OCI-LY7 (cell line): ENCODE measurements around the gene ZBTB49. TPM values are rescaled to one million over a fixed set of nuclear protein-coding genes. Genes with fewer than 3 reads are reported as not detected.
A peak's percentile ranks its signal among the peaks of the same experiment; 100 is the strongest.

Source experiments
- BruUV-seq: library from RNA; stranded (reverse); fragments of 400-500 nt; replicated peaks from 2 replicates; lab custom pipeline; 2021; lab: Mats Ljungman, UMichigan
- CTCF ChIA-PET: fragments of 300-600 bp; sonication (Branson Sonifier 250); formaldehyde crosslinking; loops from one replicate; lab custom pipeline; 2022; ENCODE audit warnings: antibody characterized with exemption; ENCODE audit not compliant: unreplicated experiment; lab: Charles Lee
- POLR2A ChIA-PET: fragments of 300-600 bp; sonication (Branson Sonifier 250); formaldehyde crosslinking; loops from one replicate; lab custom pipeline; 2022; ENCODE audit warnings: antibody characterized with exemption; lab: Charles Lee
- DNase-seq: peaks from one replicate; pipeline ENCODE4 v3.0.0-alpha.2; 2015; ENCODE audit warnings: low spot score
- H2AFZ ChIP-seq: fragments of 200-600 bp; sonication (generic), shearing (Covaris generic); 2 replicates; pipeline ENCODE4 v1.6.1; 2014; ENCODE audit warnings: mild to moderate bottlenecking, antibody characterized with exemption, low read length, moderate library complexity
- H3K27ac ChIP-seq: fragments of 200-600 bp; sonication (generic); 2 replicates; pipeline ENCODE4 v1.5.1; 2014; ENCODE audit warnings: mixed run types, low read depth, mild to moderate bottlenecking, moderate library complexity, low read length, inconsistent platforms; ENCODE audit not compliant: poor library complexity, severe bottlenecking
- H3K36me3 ChIP-seq: fragments of 200-600 bp; sonication (generic); 2 replicates; pipeline ENCODE4 v1.6.1; 2014; ENCODE audit warnings: mild to moderate bottlenecking, antibody characterized with exemption, low read length, moderate library complexity, mixed read lengths; ENCODE audit not compliant: insufficient read depth
- H3K4me1 ChIP-seq: fragments of 200-600 bp; sonication (generic); 2 replicates; pipeline ENCODE4 v1.5.1; 2014; ENCODE audit warnings: mild to moderate bottlenecking, low read length; ENCODE audit not compliant: insufficient read depth, poor library complexity, severe bottlenecking
- H3K4me2 ChIP-seq: fragments of 200-600 bp; sonication (generic); 2 replicates; pipeline ENCODE4 v1.6.1; 2014; ENCODE audit warnings: mild to moderate bottlenecking, low read length
- H3K4me3 ChIP-seq: fragments of 200-600 bp; sonication (generic); 2 replicates; pipeline ENCODE4 v1.5.1; 2014; ENCODE audit warnings: mild to moderate bottlenecking, low read depth, low read length; ENCODE audit not compliant: poor library complexity, severe bottlenecking
- H3K79me2 ChIP-seq: fragments of 200-600 bp; sonication (generic); 2 replicates; pipeline ENCODE4 v1.6.1; 2016; ENCODE audit warnings: low read depth, mild to moderate bottlenecking, low read length, moderate library complexity, mixed read lengths; ENCODE audit not compliant: insufficient read depth
- H3K9me2 ChIP-seq: fragments of 200-600 bp; sonication (generic); 2 replicates; pipeline ENCODE4 v1.6.1; 2016; ENCODE audit warnings: mild to moderate bottlenecking, low read length, mixed read lengths; ENCODE audit not compliant: insufficient read depth
- H3K9me3 ChIP-seq: fragments of 200-600 bp; sonication (generic); 2 replicates; pipeline ENCODE4 v1.6.1; 2014; ENCODE audit warnings: mild to moderate bottlenecking, mixed run types, low read length, mixed read lengths
- H4K20me1 ChIP-seq: fragments of 200-600 bp; sonication (generic); 2 replicates; pipeline ENCODE4 v1.6.1; 2014; ENCODE audit warnings: mild to moderate bottlenecking, antibody characterized with exemption, low read length, moderate library complexity, mixed read lengths; ENCODE audit not compliant: insufficient read depth
- CTCF ChIP-seq: fragments of 200-600 bp; sonication (generic); conservative IDR thresholded peaks from 2 replicates; pipeline ENCODE4 v1.5.1; 2014; ENCODE audit warnings: mild to moderate bottlenecking, antibody characterized with exemption, low read length, moderate library complexity, mixed read lengths
- EZH2phosphoT487 ChIP-seq: fragments of 200-600 bp; sonication (generic); IDR thresholded peaks from 2 replicates; pipeline ENCODE4 v1.6.1; 2018; ENCODE audit warnings: low read depth, borderline replicate concordance, mild to moderate bottlenecking, mixed run types, antibody characterized with exemption, low read length, moderate library complexity, mixed read lengths
- intact Hi-C: fragments of 100-400 bp; cut with micrococcal nuclease; formaldehyde crosslinking; loops from one replicate; pipeline ENCODE4 v1.10.0; 2022; ENCODE audit not compliant: unreplicated experiment
- total RNA-seq, 2 experiments: library from RNA; depleted of rRNA in 1 of 2; stranded (reverse); fragments of >200 nt in 1 of 2; shearing (Covaris generic) in 1 of 2; gene quantifications; 2 replicates each; pipeline ENCODE4 v1.2.3, GENCODE V29; 2014 to 2022

Gene ZBTB49
- total RNA-seq, 2 experiments from 2014 or later: 6.5 to 8.7 TPM

GRCh38 chr4:4341861-4342650 lies 52.0 kb downstream of the ZBTB49 start:
- no TSS peak for BruUV-seq
- Histone ChIP-seq H3K4me1 (peaks cover 56% of the 10 kb centered on the region), H3K36me3 (no peaks in the 10 kb centered on the region; the same call in 1 of the 2 replicates), H2AFZ (peak overlapping the region; percentile 96), H3K4me2 (peak overlapping the region; percentile 82), H3K9me3 (no peaks in the 10 kb centered on the region; the same call in 1 of the 2 replicates), H3K4me3 (no peak overlapping the region), H4K20me1 (no peaks in the 10 kb centered on the region), H3K9me2 (no peaks in the 10 kb centered on the region), H3K79me2 (no peaks in the 10 kb centered on the region), H3K27ac (peak overlapping the region; percentile 99)
- ChIA-PET POLR2A (interaction anchor here (0.6 to 2.5 kb wide), 8 partner anchors 9 to 117 kb away, joined by 3 to 11 read pairs (median 4); partner anchors contain the start of gene TMEM128), CTCF (interaction anchor here (0.7 to 1.1 kb wide), 3 partner anchors 10 to 82 kb away, joined by 3 read pairs; no protein-coding TSS in a partner anchor)
- TF ChIP-seq EZH2phosphoT487 (no peak), CTCF (0 out of 2 replicates have a peak, but pooled peaks have one; percentile 22)
- intact Hi-C loops: loop anchor here (10.0 kb wide), 1 partner anchor 387 kb away; no protein-coding TSS in a partner anchor
- peak; percentile 34 for DNase-seq

GRCh38 chr4:4343038-4343437 lies 53.0 kb downstream of the ZBTB49 start:
- peaks cover 66% of the 10 kb centered on the region for H3K4me1 ChIP-seq
- no peaks in the 10 kb centered on the region for H3K79me2 ChIP-seq
- no peaks in the 10 kb centered on the region for H4K20me1 ChIP-seq
- peak overlapping the region; percentile 99 for H3K27ac ChIP-seq
- intact Hi-C loops: loop anchor here (10.0 kb wide), 1 partner anchor 388 kb away; no protein-coding TSS in a partner anchor
- CTCF ChIA-PET: interaction anchor here (0.7 to 1.1 kb wide), 3 partner anchors 22 to 83 kb away, joined by 3 read pairs; no protein-coding TSS in a partner anchor
- H2AFZ ChIP-seq: peak overlapping the region; percentile 96
- H3K36me3 ChIP-seq: no peaks in the 10 kb centered on the region
- peak; percentile 72 for DNase-seq
- no peaks in the 10 kb centered on the region; the same call in 1 of the 2 replicates for H3K9me3 ChIP-seq
- BruUV-seq: no TSS peak
- H3K4me2 ChIP-seq: peak overlapping the region; percentile 82
- peak overlapping the region; percentile 16 for H3K4me3 ChIP-seq
- POLR2A ChIA-PET: interaction anchor here (0.6 to 2.5 kb wide), 7 partner anchors 12 to 1928 kb away, joined by 3 to 11 read pairs (median 4); partner anchors contain the start of genes NSG1 and TMEM128
- H3K9me2 ChIP-seq: no peaks in the 10 kb centered on the region
- TF ChIP-seq EZH2phosphoT487: no peak
- TF ChIP-seq CTCF: no peak
